HG03571 (cell line): ENCODE results near the gene ARHGAP29.

ENCODE experiments used
- ATAC-seq: cut with Tn5 transposase; IDR thresholded peaks from one replicate; pipeline ENCODE4 v1.9.1; 2021; ENCODE audit not compliant: unreplicated experiment

The ARHGAP29 gene

GRCh38 chr1:94236013-94236491 is 1.3 kb downstream of the ARHGAP29 start:
- no peak for ATAC-seq

- no peak for ATAC-seq
These were observed 2.0 kb downstream of the ARHGAP29 start for GRCh38 chr1:94235189-94236012.

- no peak for ATAC-seq
These were observed 2.8 kb downstream of the ARHGAP29 start for GRCh38 chr1:94234615-94235014.

- ATAC-seq, result no peak
These were observed 5.6 kb downstream of the ARHGAP29 start for GRCh38 chr1:94231746-94232145.

- ATAC-seq, result no peak
These were observed 6.5 kb downstream of the ARHGAP29 start for GRCh38 chr1:94230920-94231319.

GRCh38 chr1:94228640-94229375 is 8.6 kb downstream of the ARHGAP29 start:
- ATAC-seq, result no peak

- no peak for ATAC-seq
These were observed 9.8 kb downstream of the ARHGAP29 start for GRCh38 chr1:94227624-94228023.

- no peak for ATAC-seq
These were observed 11.5 kb downstream of the ARHGAP29 start for GRCh38 chr1:94225845-94226244.

GRCh38 chr1:94218332-94218731 is 19.1 kb downstream of the ARHGAP29 start:
- no peak for ATAC-seq

- no peak for ATAC-seq
These were observed 21.4 kb downstream of the ARHGAP29 start for GRCh38 chr1:94215955-94216354.

GRCh38 chr1:94209982-94210381 is 27.4 kb downstream of the ARHGAP29 start:
- ATAC-seq, result no peak

- no peak for ATAC-seq
These were observed 28.0 kb downstream of the ARHGAP29 start for GRCh38 chr1:94209425-94209824.

- no peak for ATAC-seq
These were observed 29.7 kb downstream of the ARHGAP29 start for GRCh38 chr1:94207695-94208094.

GRCh38 chr1:94205639-94206038 is 31.7 kb downstream of the ARHGAP29 start:
- no peak for ATAC-seq

- no peak for ATAC-seq
These were observed 35.1 kb downstream of the ARHGAP29 start for GRCh38 chr1:94202241-94202640.

- no peak for ATAC-seq
These were observed 38.0 kb downstream of the ARHGAP29 start for GRCh38 chr1:94199398-94199797.

GRCh38 chr1:94194079-94194865 is 43.1 kb downstream of the ARHGAP29 start:
- no peak for ATAC-seq

- ATAC-seq, result no peak
These were observed 44.3 kb downstream of the ARHGAP29 start for GRCh38 chr1:94193128-94193527.

- no peak for ATAC-seq
These were observed 46.2 kb downstream of the ARHGAP29 start for GRCh38 chr1:94191216-94191615.

- ATAC-seq, result no peak
These were observed 50.4 kb downstream of the ARHGAP29 start for GRCh38 chr1:94186946-94187345.

- ATAC-seq, result no peak
These were observed 54.1 kb downstream of the ARHGAP29 start for GRCh38 chr1:94183197-94183815.
